Liver (tissue), 9 donors: ENCODE measurements around the gene RECK. TPM values are rescaled to one million over a fixed set of nuclear protein-coding genes. Genes with fewer than 3 reads are reported as not detected.
"Not testable (repeated sequence)": the region's sequence is repeated elsewhere in the genome, so short reads cannot be mapped to it uniquely, and the experiment has no call there.

ENCODE experiments used
- DNase-seq: peaks from one replicate; pipeline ENCODE4 v3.0.0-alpha.2; 2017; ENCODE audit warnings: low spot score
- H3K27ac ChIP-seq, 2 donors: one replicate each; pipeline ENCODE4 v1.7.0; 2013; ENCODE audit warnings: inconsistent platforms in 2 of 2, low read length in 2 of 2, control low read depth in 1 of 2, low read depth in 1 of 2, mild to moderate bottlenecking in 1 of 2
- H3K27me3 ChIP-seq, 4 donors: one replicate each; pipeline versions ENCODE4 v1.6.1 to v1.7.0; 2013; ENCODE audit warnings: low read length in 3 of 4, inconsistent platforms in 1 of 4, mild to moderate bottlenecking in 1 of 4, moderate library complexity in 1 of 4; ENCODE audit not compliant: control insufficient read depth in 4 of 4, insufficient read depth in 4 of 4
- H3K36me3 ChIP-seq, 4 donors: one replicate each; pipeline versions ENCODE4 v1.6.1 to v1.7.0; 2013; ENCODE audit warnings: low read length in 3 of 4, mild to moderate bottlenecking in 3 of 4, low read depth in 1 of 4, moderate library complexity in 1 of 4; ENCODE audit not compliant: control insufficient read depth in 4 of 4, insufficient read depth in 3 of 4
- H3K4me1 ChIP-seq, 4 donors: one replicate each; pipeline versions ENCODE4 v1.6.1 to v1.7.0; 2013; ENCODE audit warnings: low read length in 3 of 4, mild to moderate bottlenecking in 3 of 4, moderate library complexity in 1 of 4; ENCODE audit not compliant: control insufficient read depth in 4 of 4, insufficient read depth in 4 of 4
- H3K4me3 ChIP-seq, 3 donors: one replicate each; pipeline versions ENCODE4 v1.6.1 to v1.7.0; 2013; ENCODE audit warnings: low read length in 3 of 3, control low read depth in 1 of 3, low read depth in 1 of 3, mild to moderate bottlenecking in 1 of 3
- H3K9ac ChIP-seq, 2 donors: one replicate each; pipeline ENCODE4 v1.7.0; 2013; ENCODE audit warnings: low read length in 2 of 2, mild to moderate bottlenecking in 2 of 2, moderate library complexity in 2 of 2, control low read depth in 1 of 2, low read depth in 1 of 2
- H3K9me3 ChIP-seq, 4 donors: one replicate each; pipeline versions ENCODE4 v1.6.1 to v1.7.0; 2013; ENCODE audit warnings: low read length in 3 of 4; ENCODE audit not compliant: control insufficient read depth in 4 of 4
- CTCF ChIP-seq: fragments of 150-350 bp; IDR thresholded peaks from 2 replicates; pipeline ENCODE4 v1.5.1; 2017; ENCODE audit warnings: improper control_type of control experiment, low read depth, low read length; ENCODE audit not compliant: missing input control
- EGR1 ChIP-seq, 2 donors: IDR thresholded peaks; 2 replicates each; pipeline ENCODE4 v1.6.1; 2016 to 2018; ENCODE audit warnings: antibody characterized with exemption in 2 of 2, low read depth in 2 of 2
- FOXA1 ChIP-seq: IDR thresholded peaks from 2 replicates; pipeline ENCODE4 v1.6.1; 2016; ENCODE audit warnings: antibody characterized with exemption
- FOXA2 ChIP-seq: IDR thresholded peaks from 2 replicates; pipeline ENCODE4 v1.6.1; 2016; ENCODE audit warnings: antibody characterized with exemption
- GABPA ChIP-seq, 2 donors: IDR thresholded peaks in 1 of 2; conservative IDR thresholded peaks in 1 of 2; 2 replicates each; pipeline ENCODE4 v1.6.1; 2016; ENCODE audit warnings: antibody characterized with exemption in 2 of 2, mild to moderate bottlenecking in 1 of 2, moderate library complexity in 1 of 2
- HNF4A ChIP-seq, 2 donors: conservative IDR thresholded peaks; 2 replicates each; pipeline ENCODE4 v1.6.1; 2016; ENCODE audit warnings: antibody characterized with exemption in 2 of 2, mild to moderate bottlenecking in 2 of 2
- JUND ChIP-seq, 2 donors: IDR thresholded peaks; 2 replicates each; pipeline ENCODE4 v1.6.1; 2016; ENCODE audit warnings: antibody characterized with exemption in 2 of 2
- MAX ChIP-seq: IDR thresholded peaks from 2 replicates; pipeline ENCODE4 v1.6.1; 2016; ENCODE audit warnings: antibody characterized with exemption
- NR2F2 ChIP-seq: IDR thresholded peaks from 2 replicates; pipeline ENCODE4 v1.6.1; 2016; ENCODE audit warnings: antibody characterized with exemption
- RAD21 ChIP-seq, 2 donors: IDR thresholded peaks; 2 replicates each; pipeline ENCODE4 v1.6.1; 2016; ENCODE audit warnings: antibody characterized with exemption in 2 of 2, mild to moderate bottlenecking in 2 of 2
- RXRA ChIP-seq, 2 donors: IDR thresholded peaks; 2 replicates each; pipeline ENCODE4 v1.6.1; 2017 to 2018; ENCODE audit warnings: antibody characterized with exemption in 2 of 2, mild to moderate bottlenecking in 1 of 2
- SP1 ChIP-seq: IDR thresholded peaks from 2 replicates; pipeline ENCODE4 v1.6.1; 2018; ENCODE audit warnings: antibody characterized with exemption, mild to moderate bottlenecking
- TAF1 ChIP-seq: conservative IDR thresholded peaks from 2 replicates; pipeline ENCODE4 v1.6.1; 2016; ENCODE audit warnings: antibody characterized with exemption, mild to moderate bottlenecking
- WGBS: extraction: QIAGEN DNeasy Blood & Tissue Kit; methylation state at CpG from one replicate; pipeline ENCODE4 v1.1.7; 2013; 5-methylcytosine and 5-hydroxymethylcytosine counted together
- polyA plus RNA-seq, 2 donors: library from polyadenylated mRNA; stranded (reverse) in 1 of 2; unstranded in 1 of 2; fragments of 200-250 nt in 1 of 2; fragments of >200 nt in 1 of 2; fragmentation: Nextera tagmentation in 1 of 2; extraction: Ambion mirVana in 1 of 2; gene quantifications; one replicate each; pipeline versions ENCODE4 v1.2.1 to v1.2.3, GENCODE V29; 2013 to 2015
- total RNA-seq, 2 donors: library from RNA; depleted of rRNA; stranded (reverse); fragments of >200 nt; gene quantifications; one replicate each; pipeline ENCODE4 v1.2.3, GENCODE V29; 2014
- TF ChIP-seq, protein P1 (sequence below): IDR thresholded peaks from 2 replicates; pipeline ENCODE4 v1.6.1; 2016; ENCODE audit warnings: antibody characterized with exemption
- TF ChIP-seq, protein P2 (sequence below): IDR thresholded peaks from 2 replicates; pipeline ENCODE4 v1.6.1; 2016; ENCODE audit warnings: antibody characterized with exemption
- donor health status: healthy.
- donor health status: healthy.
- donor health status: healthy.
- donor health status: healthy.
- donor health status: healthy.

Gene RECK
- total and polyA plus RNA-seq, 4 donors, result 2.1 to 3.5 (median 2.3) TPM

GRCh38 chr9:36129139-36129538 lies 92.4 kb downstream of the RECK start:
- Histone ChIP-seq H3K36me3 (no peaks in the 10 kb centered on the region), H3K27ac (no peak overlapping the region), H3K4me3 (no peak overlapping the region), H3K4me1 (peaks cover 0 to 3% (median 0%) of the 10 kb centered on the region in 4 donors), H3K9me3 (no peaks in the 10 kb centered on the region), H3K9ac (no peak overlapping the region), H3K27me3 (no peaks in the 10 kb centered on the region)
- TF ChIP-seq EGR1 (IDR thresholded peaks at IDR 0.05; ENCODE audit: low read depth in 2 of 2) (no peak), RXRA (IDR thresholded peaks at IDR 0.05) (no peak), FOXA1 (no peak), GABPA (IDR thresholded peaks at IDR 0.05 in 1 of 2, conservative IDR thresholded peaks at IDR 0.05 in 1 of 2) (no peak)
- TF ChIP-seq, protein P1, sequence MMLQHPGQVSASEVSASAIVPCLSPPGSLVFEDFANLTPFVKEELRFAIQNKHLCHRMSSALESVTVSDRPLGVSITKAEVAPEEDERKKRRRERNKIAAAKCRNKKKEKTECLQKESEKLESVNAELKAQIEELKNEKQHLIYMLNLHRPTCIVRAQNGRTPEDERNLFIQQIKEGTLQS, result no peak
- DNase-seq, result no peak
- WGBS, result 89% methylated on average over 12 of the region's 12 CpGs

DNA sequence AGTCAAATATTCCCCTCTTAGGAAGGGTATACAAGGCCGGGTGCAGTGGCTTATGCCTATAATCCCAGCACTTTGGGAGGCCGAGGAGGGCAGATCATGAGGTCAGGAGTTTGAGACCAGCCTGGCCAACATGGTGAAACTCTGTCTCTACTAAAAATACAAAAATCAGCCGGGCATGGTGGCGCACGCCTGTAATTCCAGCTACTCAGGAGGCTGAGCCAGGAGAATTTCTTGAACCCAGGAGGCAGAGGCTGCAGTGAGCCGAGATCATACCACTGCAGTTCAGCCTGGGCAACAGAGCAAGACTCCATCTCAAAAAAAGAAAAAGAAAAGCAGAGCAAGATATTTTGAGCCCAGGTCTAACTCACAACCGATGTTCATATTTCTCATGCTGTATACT lies 95.0 kb downstream of the RECK start:
- H3K4me3 ChIP-seq, H3K36me3 ChIP-seq, DNase-seq, H3K27me3 ChIP-seq, H3K9ac ChIP-seq, H3K9me3 ChIP-seq, H3K27ac ChIP-seq: not testable (repeated sequence)
- peaks cover 0 to 12% (median 11%) of the 10 kb centered on the region in 4 donors for H3K4me1 ChIP-seq
- 87% methylated on average over 7 of the region's 7 CpGs for WGBS

GRCh38 chr9:36132086-36132485 lies 95.4 kb downstream of the RECK start:
- no peak overlapping the region for H3K27ac ChIP-seq
- peaks cover 3 to 16% (median 15%) of the 10 kb centered on the region in 4 donors for H3K4me1 ChIP-seq
- no peaks in the 10 kb centered on the region for H3K36me3 ChIP-seq
- no peak overlapping the region for H3K9ac ChIP-seq
- H3K27me3 ChIP-seq, result no peaks in the 10 kb centered on the region
- WGBS, result 70% methylated on average over 3 of the region's 3 CpGs
- DNase-seq, result no peak
- no peak for TF ChIP-seq CTCF
- H3K4me3 ChIP-seq, result no peak overlapping the region
- no peaks in the 10 kb centered on the region for H3K9me3 ChIP-seq

- H3K4me1 ChIP-seq, result peaks cover 4 to 23% (median 18%) of the 10 kb centered on the region in 4 donors
- WGBS, result 60% methylated on average over 9 of the region's 9 CpGs
- H3K27me3 ChIP-seq, result no peaks in the 10 kb centered on the region
- H3K4me3 ChIP-seq, result no peak overlapping the region
- H3K27ac ChIP-seq, result no peak overlapping the region
- no peak for DNase-seq
- no peaks in the 10 kb centered on the region for H3K36me3 ChIP-seq
- H3K9me3 ChIP-seq, result no peaks in the 10 kb centered on the region
- H3K9ac ChIP-seq, result no peak overlapping the region
- TF ChIP-seq RAD21 (IDR thresholded peaks at IDR 0.05) (no peak), GABPA (IDR thresholded peaks at IDR 0.05 in 1 of 2, conservative IDR thresholded peaks at IDR 0.05 in 1 of 2) (no peak), HNF4A (conservative IDR thresholded peaks at IDR 0.05) (no peak), CTCF (no peak), FOXA2 (no peak), JUND (IDR thresholded peaks at IDR 0.05) (no peak), NR2F2 (no peak), SP1 (no peak), MAX (no peak), TAF1 (no peak), FOXA1 (no peak), RXRA (IDR thresholded peaks at IDR 0.05) (no peak), EGR1 (IDR thresholded peaks at IDR 0.05; ENCODE audit: low read depth in 2 of 2) (no peak)
- TF ChIP-seq, protein P2, sequence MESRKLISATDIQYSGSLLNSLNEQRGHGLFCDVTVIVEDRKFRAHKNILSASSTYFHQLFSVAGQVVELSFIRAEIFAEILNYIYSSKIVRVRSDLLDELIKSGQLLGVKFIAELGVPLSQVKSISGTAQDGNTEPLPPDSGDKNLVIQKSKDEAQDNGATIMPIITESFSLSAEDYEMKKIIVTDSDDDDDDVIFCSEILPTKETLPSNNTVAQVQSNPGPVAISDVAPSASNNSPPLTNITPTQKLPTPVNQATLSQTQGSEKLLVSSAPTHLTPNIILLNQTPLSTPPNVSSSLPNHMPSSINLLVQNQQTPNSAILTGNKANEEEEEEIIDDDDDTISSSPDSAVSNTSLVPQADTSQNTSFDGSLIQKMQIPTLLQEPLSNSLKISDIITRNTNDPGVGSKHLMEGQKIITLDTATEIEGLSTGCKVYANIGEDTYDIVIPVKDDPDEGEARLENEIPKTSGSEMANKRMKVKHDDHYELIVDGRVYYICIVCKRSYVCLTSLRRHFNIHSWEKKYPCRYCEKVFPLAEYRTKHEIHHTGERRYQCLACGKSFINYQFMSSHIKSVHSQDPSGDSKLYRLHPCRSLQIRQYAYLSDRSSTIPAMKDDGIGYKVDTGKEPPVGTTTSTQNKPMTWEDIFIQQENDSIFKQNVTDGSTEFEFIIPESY, result no peak
- TF ChIP-seq, protein P1, result no peak
These were observed 98.2 kb downstream of the RECK start for GRCh38 chr9:36134761-36135505.
